CD14-positive monocyte (primary cell): ENCODE data around the gene FOXP1. TPM values are rescaled to one million over a fixed set of nuclear protein-coding genes. Genes with fewer than 3 reads are reported as not detected.
A peak's percentile ranks its signal among the peaks of the same experiment; 100 is the strongest.

Experiments
- DNase-seq, 3 donors: peaks; one replicate each; pipeline ENCODE4 v3.0.0-alpha.2; 2011 to 2022
- H2AFZ ChIP-seq: 2 replicates; pipeline ENCODE4 v1.6.0; 2012; ENCODE audit warnings: mild to moderate bottlenecking, low read depth, low read length, inconsistent platforms; ENCODE audit not compliant: insufficient read depth, poor library complexity, severe bottlenecking
- H3K27ac ChIP-seq, 2 donors: 1 replicate in 1 of 2; 2 replicates in 1 of 2; pipeline ENCODE4 v1.5.1; 2012 to 2013; ENCODE audit warnings: low read length in 2 of 2, control low read depth in 1 of 2, inconsistent platforms in 1 of 2, low read depth in 1 of 2, mild to moderate bottlenecking in 1 of 2
- H3K27me3 ChIP-seq, 2 donors: one replicate each; pipeline versions ENCODE4 v1.6.0 to v1.6.1; 2011 to 2013; ENCODE audit warnings: low read length in 2 of 2; ENCODE audit not compliant: control insufficient read depth in 2 of 2, insufficient read depth in 2 of 2
- H3K36me3 ChIP-seq, 2 donors: replicated peaks in 1 of 2; 1 replicate in 1 of 2; 2 replicates in 1 of 2; pipeline versions ENCODE4 v1.5.1 to v1.6.1; 2012 to 2013; ENCODE audit warnings: low read length in 2 of 2, control low read depth in 1 of 2, inconsistent platforms in 1 of 2, mild to moderate bottlenecking in 1 of 2; ENCODE audit not compliant: insufficient read depth in 2 of 2, control insufficient read depth in 1 of 2
- H3K4me1 ChIP-seq, 2 donors: 1 replicate in 1 of 2; 2 replicates in 1 of 2; pipeline versions ENCODE4 v1.5.1 to v1.6.1; 2012 to 2013; ENCODE audit warnings: low read length in 2 of 2, control low read depth in 1 of 2, inconsistent platforms in 1 of 2, mild to moderate bottlenecking in 1 of 2, moderate library complexity in 1 of 2; ENCODE audit not compliant: insufficient read depth in 2 of 2, control insufficient read depth in 1 of 2
- H3K4me2 ChIP-seq: replicated peaks from 2 replicates; pipeline ENCODE3; 2012; ENCODE audit warnings: low read length, moderate library complexity, mild to moderate bottlenecking; ENCODE audit not compliant: poor library complexity, severe bottlenecking; ENCODE audit errors: extremely low read depth
- H3K4me3 ChIP-seq, 3 experiments: fragments of 200-600 bp in 1 of 3; sonication (generic) in 1 of 3; replicated peaks in 1 of 3; 1 replicate in 2 of 3; 2 replicates in 1 of 3; pipeline ENCODE4 v1.5.1; 2011 to 2013; ENCODE audit warnings: low read length in 3 of 3, mild to moderate bottlenecking in 3 of 3, control low read depth in 2 of 3, low read depth in 2 of 3, inconsistent platforms in 1 of 3, moderate library complexity in 1 of 3
- H3K79me2 ChIP-seq: 2 replicates; pipeline ENCODE4 v1.6.0; 2012; ENCODE audit warnings: mild to moderate bottlenecking, control low read depth, inconsistent platforms, low read length, moderate library complexity; ENCODE audit not compliant: insufficient read depth
- H3K9ac ChIP-seq: 2 replicates; pipeline ENCODE4 v1.6.0; 2017; ENCODE audit warnings: low read length, mild to moderate bottlenecking; ENCODE audit not compliant: insufficient read depth, poor library complexity, severe bottlenecking
- H3K9me3 ChIP-seq, 2 donors: replicated peaks in 1 of 2; 1 replicate in 1 of 2; 2 replicates in 1 of 2; pipeline versions ENCODE4 v1.5.1 to v1.6.1; 2012 to 2013; ENCODE audit warnings: low read length in 2 of 2, control low read depth in 1 of 2; ENCODE audit not compliant: control insufficient read depth in 1 of 2, insufficient read depth in 1 of 2
- H4K20me1 ChIP-seq: 2 replicates; pipeline ENCODE4 v1.6.0; 2012; ENCODE audit warnings: mild to moderate bottlenecking, low read length, control low read depth, moderate library complexity; ENCODE audit not compliant: insufficient read depth
- H3K27ac Mint-ChIP-seq, 7 donors: one replicate each; pipeline ENCODE4 v1.8.0; 2020; ENCODE audit warnings: mild to moderate bottlenecking in 7 of 7, mixed read lengths in 7 of 7, moderate library complexity in 6 of 7, inconsistent platforms in 2 of 7
- H3K27me3 Mint-ChIP-seq, 3 donors: one replicate each; pipeline ENCODE4 v1.8.0; 2021 to 2022; ENCODE audit warnings: low read depth in 3 of 3, mild to moderate bottlenecking in 3 of 3, mixed read lengths in 3 of 3, moderate library complexity in 3 of 3, inconsistent platforms in 1 of 3
- H3K36me3 Mint-ChIP-seq, 2 donors: one replicate each; pipeline ENCODE4 v1.8.0; 2020; ENCODE audit warnings: mixed read lengths in 2 of 2, inconsistent platforms in 1 of 2, mild to moderate bottlenecking in 1 of 2
- H3K4me1 Mint-ChIP-seq: one replicate; pipeline ENCODE4 v1.8.0; 2020; ENCODE audit warnings: mild to moderate bottlenecking, mixed read lengths
- H3K4me3 Mint-ChIP-seq, 2 donors: one replicate each; pipeline ENCODE4 v1.8.0; 2020; ENCODE audit warnings: mild to moderate bottlenecking in 2 of 2, mixed read lengths in 2 of 2, moderate library complexity in 1 of 2
- H3K9me3 Mint-ChIP-seq, 7 donors: one replicate each; pipeline ENCODE4 v1.8.0; 2020 to 2022; ENCODE audit warnings: mixed read lengths in 7 of 7, mild to moderate bottlenecking in 6 of 7, moderate library complexity in 6 of 7, inconsistent platforms in 2 of 7
- whole genome bisulfite sequencing: methylation state at CpG from one replicate; pipeline ENCODE4 v1.1.5; 2013; ENCODE audit warnings: missing lambda C conversion rate; ENCODE audit not compliant: insufficient coverage; 5-methylcytosine and 5-hydroxymethylcytosine counted together
- intact Hi-C, 2 donors: fragments of 100-400 bp; cut with micrococcal nuclease; formaldehyde crosslinking; loops; one replicate each; pipeline versions ENCODE4 v1.15.0 to v1.15.1; 2023
- polyA plus RNA-seq, 3 donors: library from polyadenylated mRNA; depleted of rRNA in 1 of 3; unstranded in 2 of 3; stranded (reverse) in 1 of 3; fragments of 300-500 nt in 2 of 3; fragments of >200 nt in 1 of 3; fragmentation: Illumina TruSeq in 2 of 3; gene quantifications; 1 replicate in 2 of 3; 2 replicates in 1 of 3; pipeline ENCODE4 v1.2.3, GENCODE V29; 2012 to 2021
- TF ChIP-seq, protein P1 (sequence below): fragments of 200-600 bp; IDR thresholded peaks from one replicate; pipeline ENCODE4 v1.8.0; 2022; ENCODE audit warnings: antibody characterized with exemption, mild to moderate bottlenecking

FOXP1 gene
- polyA plus RNA-seq, 3 donors, result 25.7 to 42.6 (median 27.8) TPM

DNA sequence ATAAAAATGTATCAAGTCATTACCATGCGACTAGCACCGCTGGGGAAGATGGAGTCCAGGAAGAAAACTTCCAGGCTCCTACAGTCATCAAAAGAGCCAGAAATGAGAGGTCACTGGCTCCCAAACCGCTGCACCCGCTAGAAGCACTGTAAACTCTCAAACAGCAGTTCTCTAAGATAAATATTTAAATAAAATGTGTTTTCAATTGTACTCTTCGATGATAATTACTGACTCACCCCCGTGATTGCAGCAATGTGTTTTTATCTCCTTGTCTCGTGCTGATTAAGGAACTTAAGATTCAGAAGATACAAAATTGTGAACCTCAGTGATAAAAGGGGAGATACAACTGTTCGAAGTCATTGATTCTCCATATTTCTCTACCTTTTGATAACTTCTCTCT is 45.8 kb upstream of the FOXP1 start:
- Histone ChIP-seq H3K9ac (peak overlapping the region; percentile 39), H3K4me3 (peak overlapping the region in 1 of 3 experiments; percentile 59), H3K27me3 (no peaks in the 10 kb centered on the region), H3K9me3 (no peaks in the 10 kb centered on the region), H3K36me3 (no peaks in the 10 kb centered on the region), H3K27ac (peak overlapping the region; percentile 61 to 91), H2AFZ (peak overlapping the region; percentile 73), H3K4me2 (peak overlapping the region; percentile 71), H4K20me1 (no peaks in the 10 kb centered on the region), H3K79me2 (no peaks in the 10 kb centered on the region), H3K4me1 (peaks cover 29 to 32% of the 10 kb centered on the region in 2 donors)
- Mint-ChIP-seq H3K27ac (peak overlapping the region; percentile 86 to 99 (median 96)), H3K9me3 (peaks cover 0 to 6% (median 3%) of the 10 kb centered on the region in 7 donors), H3K27me3 (peaks cover 0 to 7% (median 0%) of the 10 kb centered on the region in 3 donors), H3K4me1 (peaks cover 38% of the 10 kb centered on the region), H3K36me3 (peaks cover 2 to 8% of the 10 kb centered on the region in 2 donors), H3K4me3 (peak overlapping the region; percentile 27 to 64)
- WGBS, result no CpG with 5 or more reads among the region's 8 CpGs
- peak in 2 of 3 donors; percentile 53 to 67 for DNase-seq
- intact Hi-C loops, result no loop called here
- TF ChIP-seq, protein P1, sequence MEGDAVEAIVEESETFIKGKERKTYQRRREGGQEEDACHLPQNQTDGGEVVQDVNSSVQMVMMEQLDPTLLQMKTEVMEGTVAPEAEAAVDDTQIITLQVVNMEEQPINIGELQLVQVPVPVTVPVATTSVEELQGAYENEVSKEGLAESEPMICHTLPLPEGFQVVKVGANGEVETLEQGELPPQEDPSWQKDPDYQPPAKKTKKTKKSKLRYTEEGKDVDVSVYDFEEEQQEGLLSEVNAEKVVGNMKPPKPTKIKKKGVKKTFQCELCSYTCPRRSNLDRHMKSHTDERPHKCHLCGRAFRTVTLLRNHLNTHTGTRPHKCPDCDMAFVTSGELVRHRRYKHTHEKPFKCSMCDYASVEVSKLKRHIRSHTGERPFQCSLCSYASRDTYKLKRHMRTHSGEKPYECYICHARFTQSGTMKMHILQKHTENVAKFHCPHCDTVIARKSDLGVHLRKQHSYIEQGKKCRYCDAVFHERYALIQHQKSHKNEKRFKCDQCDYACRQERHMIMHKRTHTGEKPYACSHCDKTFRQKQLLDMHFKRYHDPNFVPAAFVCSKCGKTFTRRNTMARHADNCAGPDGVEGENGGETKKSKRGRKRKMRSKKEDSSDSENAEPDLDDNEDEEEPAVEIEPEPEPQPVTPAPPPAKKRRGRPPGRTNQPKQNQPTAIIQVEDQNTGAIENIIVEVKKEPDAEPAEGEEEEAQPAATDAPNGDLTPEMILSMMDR, result no peak

DNA sequence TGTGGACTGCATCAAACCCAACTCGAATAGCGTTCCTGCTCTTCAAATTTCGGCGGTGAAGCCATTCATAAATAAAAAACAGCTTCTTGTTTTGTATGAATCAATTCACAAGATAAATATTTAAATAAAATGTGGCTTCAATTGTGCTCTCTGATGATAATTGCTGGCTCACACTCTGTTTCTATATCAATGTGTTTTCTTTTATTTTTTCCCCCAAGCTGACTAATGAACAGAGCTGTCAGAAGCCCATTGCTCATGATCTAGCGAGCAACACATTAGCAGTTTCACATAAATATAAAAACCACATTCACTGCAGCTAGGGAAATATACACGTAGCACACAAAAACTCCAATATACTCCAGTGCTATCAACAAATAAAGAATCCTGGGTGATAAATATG is 45.0 kb upstream of the FOXP1 start:
- H3K27me3 ChIP-seq, result no peaks in the 10 kb centered on the region
- Mint-ChIP-seq H3K4me1 (peaks cover 38% of the 10 kb centered on the region), H3K9me3 (peaks cover 0 to 6% (median 3%) of the 10 kb centered on the region in 7 donors), H3K36me3 (peaks cover 2 to 8% of the 10 kb centered on the region in 2 donors), H3K27ac (peak overlapping the region in 3 of 7 donors; percentile 86 to 99 (median 94)), H3K27me3 (peaks cover 0 to 7% (median 0%) of the 10 kb centered on the region in 3 donors), H3K4me3 (no peak overlapping the region)
- H4K20me1 ChIP-seq, result no peaks in the 10 kb centered on the region
- H3K79me2 ChIP-seq, result no peaks in the 10 kb centered on the region
- peak overlapping the region; percentile 71 for H3K4me2 ChIP-seq
- H3K4me1 ChIP-seq, result peaks cover 29 to 32% of the 10 kb centered on the region in 2 donors
- H3K9me3 ChIP-seq, result no peaks in the 10 kb centered on the region
- H3K4me3 ChIP-seq, result no peak overlapping the region
- no peaks in the 10 kb centered on the region for H3K36me3 ChIP-seq
- DNase-seq, result no peak
- peak overlapping the region in 1 of 2 donors; percentile 91 for H3K27ac ChIP-seq
- no peak overlapping the region for H2AFZ ChIP-seq
- intact Hi-C loops, result no loop called here
- TF ChIP-seq, protein P1, result no peak
- no peak overlapping the region for H3K9ac ChIP-seq
- no CpG with 5 or more reads among the region's 6 CpGs for WGBS
